K562 (cell line): ENCODE data around the gene TTC16. TPM values are rescaled to one million over a fixed set of nuclear protein-coding genes. Genes with fewer than 3 reads are reported as not detected.

Source experiments
- AFF4 ChIP-seq: sonication (generic); formaldehyde crosslinking; IDR thresholded peaks from 2 replicates; pipeline ENCODE4 v1.8.0; 2023; ENCODE audit warnings: mild to moderate bottlenecking, missing genetic modification reagents
- ARHGAP35 ChIP-seq: fragments of 450-650 bp; IDR thresholded peaks from 2 replicates; pipeline ENCODE4 v1.6.1; 2018; ENCODE audit not compliant: partially characterized antibody
- FOXP1 ChIP-seq: sonication (generic); formaldehyde crosslinking; IDR thresholded peaks from 2 replicates; pipeline ENCODE4 v1.8.0; 2022; ENCODE audit warnings: mild to moderate bottlenecking, missing genetic modification reagents
- HINFP ChIP-seq: fragments of 450-650 bp; conservative IDR thresholded peaks from 2 replicates; pipeline ENCODE4 v1.6.1; 2016; ENCODE audit warnings: missing genetic modification characterization, low read depth, mild to moderate bottlenecking, control low read depth, missing compliant biosample characterization
- KDM4B ChIP-seq, 2 experiments: fragments of 450-650 bp in 1 of 2; sonication (generic) in 1 of 2; IDR thresholded peaks; 2 replicates each; pipeline ENCODE4 v1.6.1; 2016 to 2017; ENCODE audit warnings: borderline replicate concordance in 2 of 2, antibody characterized with exemption in 1 of 2, low read depth in 1 of 2, mild to moderate bottlenecking in 1 of 2
- NKRF ChIP-seq: fragments of 450-650 bp; IDR thresholded peaks from 2 replicates; pipeline ENCODE4 v1.6.1; 2016; ENCODE audit warnings: borderline replicate concordance
- RERE ChIP-seq: sonication (generic); formaldehyde crosslinking; IDR thresholded peaks from 2 replicates; pipeline ENCODE4 v1.8.0; 2023; ENCODE audit warnings: missing genetic modification reagents, mild to moderate bottlenecking, borderline replicate concordance
- SRSF7 ChIP-seq: fragments of 200-400 bp; formaldehyde crosslinking; optimal IDR thresholded peaks from 2 replicates; pipeline ENCODE3; 2017; ENCODE audit warnings: mild to moderate bottlenecking, low read depth, low read length
- TBP ChIP-seq: optimal IDR thresholded peaks from 2 replicates; pipeline ENCODE3; 2011; ENCODE audit warnings: low read depth, low read length, improper control_type of control experiment
- ZBTB43 ChIP-seq: sonication (generic); formaldehyde crosslinking; IDR thresholded peaks from 2 replicates; pipeline ENCODE4 v1.8.0; 2023; ENCODE audit warnings: mild to moderate bottlenecking, missing genetic modification reagents
- ZNF253 ChIP-seq: fragments of 250-450 bp; sonication (Bioruptor Pico); conservative IDR thresholded peaks from 2 replicates; pipeline ENCODE4 v1.6.1; 2021; ENCODE audit warnings: mild to moderate bottlenecking
- polyA plus RNA-seq, 8 experiments: library from polyadenylated mRNA; depleted of rRNA in 4 of 8; stranded (reverse) in 5 of 8; unstranded in 3 of 8; fragments of >200 nt; fragmentation: Nextera tagmentation in 2 of 8; fragmentation: Illumina TruSeq in 1 of 8; extraction: Ambion mirVana in 2 of 8; extraction: Trizol in 1 of 8; gene quantifications; 2 replicates each; pipeline versions ENCODE4 v1.2.1 to v1.2.3, GENCODE V29; 2011 to 2014; ENCODE audit warnings: inconsistent platforms in 1 of 8, missing spikeins in 1 of 8
- total RNA-seq, 7 experiments: library from RNA; depleted of rRNA in 6 of 7; stranded (reverse); fragments of >200 nt in 6 of 7; fragmentation: Illumina TruSeq in 2 of 7; extraction: Trizol in 2 of 7; gene quantifications; 2 replicates each; pipeline versions ENCODE4 v1.2.1 to v1.2.3, GENCODE V29; 2011 to 2021; ENCODE audit warnings: low replicate concordance in 1 of 7

The TTC16 gene
- total and polyA plus RNA-seq, 9 of the 15 experiments (the other 6 are each of a cell fraction or from before 2014, with no cell fraction given): 0.11 TPM; not detected in 8

- TF ChIP-seq AFF4 (CRISPR knock-in tag) (no peak), RERE (CRISPR knock-in tag) (no peak), FOXP1 (CRISPR knock-in tag) (no peak), TBP (no peak), ZBTB43 (CRISPR knock-in tag) (no peak), KDM4B (IDR thresholded peaks at IDR 0.05; ENCODE audit: borderline replicate concordance in 2 of 2, low read depth in 1 of 2) (no peak), HINFP (tag) (no peak), ZNF253 (CRISPR knock-in tag) (no peak), ARHGAP35 (no peak), NKRF (no peak), SRSF7 (no peak)
Measured at GRCh38 chr9:127778280-127779135, 62.6 kb downstream of the TTC16 start, which contains the start of gene SH2D3C (continued).
